Panc1 (cell line): Measurements from ENCODE around the gene CASP14. TPM values are rescaled to one million over a fixed set of nuclear protein-coding genes. Genes with fewer than 3 reads are reported as not detected.
"Not testable (repeated sequence)": the region's sequence is repeated elsewhere in the genome, so short reads cannot be mapped to it uniquely, and the experiment has no call there.

ENCODE experiments used
- ATAC-seq: fragments of 200-7000 bp; cut with Tn5 transposase; 2 replicates; pipeline ENCODE4 v1.9.1; 2020; ENCODE audit warnings: mild to moderate bottlenecking, moderate library complexity
- BruUV-seq: library from RNA; stranded (reverse); fragments of 400-500 nt; replicated peaks from 2 replicates; lab custom pipeline; 2021; lab: Mats Ljungman, UMichigan
- CTCF ChIA-PET: fragments of 300-600 bp; sonication (Branson Sonifier 250); formaldehyde crosslinking; loops from one replicate; lab custom pipeline; 2022; ENCODE audit warnings: antibody characterized with exemption; lab: Charles Lee
- POLR2A ChIA-PET: fragments of 300-600 bp; sonication (Branson Sonifier 250); formaldehyde crosslinking; loops from one replicate; lab custom pipeline; 2022; ENCODE audit warnings: antibody characterized with exemption; lab: Charles Lee
- DNase-seq: peaks from one replicate; pipeline ENCODE4 v3.0.0-alpha.2; 2010; ENCODE audit warnings: low read depth, low spot score
- H3K27ac ChIP-seq: 2 replicates; pipeline ENCODE4 v1.5.1; 2011; ENCODE audit warnings: mild to moderate bottlenecking, low read length, inconsistent platforms
- H3K27me3 ChIP-seq: fragments of 200-500 bp; sonication (Bioruptor generic); 2 replicates; pipeline ENCODE4 v1.6.0; 2014; ENCODE audit warnings: low read length, inconsistent platforms; ENCODE audit not compliant: control insufficient read depth, insufficient read depth
- H3K36me3 ChIP-seq: fragments of 200-500 bp; sonication (Bioruptor generic); 2 replicates; pipeline ENCODE4 v1.5.1; 2014; ENCODE audit warnings: inconsistent platforms, mild to moderate bottlenecking, low read length, moderate library complexity; ENCODE audit not compliant: control insufficient read depth, insufficient read depth
- H3K4me1 ChIP-seq: 2 replicates; pipeline ENCODE4 v1.5.1; 2011; ENCODE audit warnings: inconsistent platforms, mild to moderate bottlenecking, low read length, moderate library complexity; ENCODE audit not compliant: control insufficient read depth, insufficient read depth
- H3K4me3 ChIP-seq, 2 experiments: 2 replicates each; pipeline ENCODE4 v1.5.1; 2011 to 2012; ENCODE audit warnings: low read depth in 2 of 2, low read length in 2 of 2, mild to moderate bottlenecking in 2 of 2, inconsistent platforms in 1 of 2, moderate library complexity in 1 of 2
- H3K9me3 ChIP-seq: fragments of 200-500 bp; sonication (Bioruptor generic); 2 replicates; pipeline ENCODE4 v1.5.1; 2014; ENCODE audit warnings: low read depth, mild to moderate bottlenecking, inconsistent platforms, low read length, moderate library complexity; ENCODE audit not compliant: control insufficient read depth, insufficient read depth
- CTCF ChIP-seq: fragments of 450-650 bp; IDR thresholded peaks from 2 replicates; pipeline ENCODE4 v1.5.1; 2017; ENCODE audit warnings: mild to moderate bottlenecking
- POLR2AphosphoS5 ChIP-seq: IDR thresholded peaks from 2 replicates; pipeline ENCODE4 v1.6.1; 2012; ENCODE audit warnings: mild to moderate bottlenecking, low read depth, low read length, moderate library complexity
- REST ChIP-seq, 2 experiments: IDR thresholded peaks; 2 replicates each; pipeline ENCODE4 v1.6.1; 2011 to 2012; ENCODE audit warnings: low read depth in 2 of 2, control low read depth in 1 of 2, low read length in 1 of 2, mild to moderate bottlenecking in 1 of 2, moderate library complexity in 1 of 2; ENCODE audit not compliant: insufficient read depth in 1 of 2
- SIN3A ChIP-seq: IDR thresholded peaks from 2 replicates; pipeline ENCODE4 v1.6.1; 2012; ENCODE audit warnings: low read depth, mild to moderate bottlenecking, low read length, moderate library complexity, borderline replicate concordance; ENCODE audit not compliant: insufficient read depth
- TCF7L2 ChIP-seq: IDR thresholded peaks from 2 replicates; pipeline ENCODE4 v1.6.1; 2011; ENCODE audit warnings: mild to moderate bottlenecking, low read depth, low read length, inconsistent platforms
- in situ Hi-C: cut with HindIII; loops from 2 replicates; pipeline ENCODE4 v1.10.0; 2016; ENCODE audit warnings: low sequenced_read_pairs, low pct_unique_long_range_greater_than_20kb
- intact Hi-C: fragments of 100-400 bp; cut with micrococcal nuclease; formaldehyde crosslinking; loops from one replicate; pipeline ENCODE4 v1.10.0; 2022; ENCODE audit not compliant: unreplicated experiment
- total RNA-seq: library from RNA; stranded (reverse); gene quantifications from one replicate; pipeline ENCODE4 v1.2.1, GENCODE V29; 2021; ENCODE audit not compliant: unreplicated experiment

The CASP14 gene
- total RNA-seq, 1 experiment from 2014 or later, result not detected

DNA sequence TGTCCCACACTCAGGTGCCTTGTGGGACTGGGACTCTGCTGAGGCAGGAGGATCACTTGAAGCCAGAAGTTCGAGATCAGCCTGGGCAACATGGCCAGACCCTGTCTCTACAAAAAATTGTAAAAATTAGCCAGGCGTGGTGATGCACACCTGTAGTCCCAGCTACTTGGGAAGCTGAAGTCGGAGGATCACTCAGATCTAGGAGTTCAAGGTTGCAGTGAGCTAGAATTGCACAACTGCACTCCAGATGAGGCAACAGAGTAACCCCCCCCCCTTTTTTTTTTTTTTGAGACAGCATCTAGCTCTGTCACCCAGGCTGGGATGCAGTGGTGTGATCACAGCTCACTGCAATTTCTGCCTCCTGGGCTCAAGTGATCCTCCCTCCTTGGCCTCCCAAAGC lies 46.9 kb downstream of the CASP14 start:
- Histone ChIP-seq H3K4me1 (no peaks in the 10 kb centered on the region), H3K4me3 (no peak overlapping the region), H3K36me3 (no peaks in the 10 kb centered on the region), H3K9me3 (no peaks in the 10 kb centered on the region), H3K27me3 (no peaks in the 10 kb centered on the region), H3K27ac (no peak overlapping the region)
- TF ChIP-seq REST (IDR thresholded peaks at IDR 0.05; ENCODE audit: insufficient read depth in 1 of 2, low read depth in 2 of 2, low read length in 1 of 2) (no peak), CTCF (no peak), SIN3A (no peak), TCF7L2 (no peak), POLR2AphosphoS5 (no peak)
- intact Hi-C loops, result no loop called here
- BruUV-seq, result no TSS peak
- in situ Hi-C loops, result no loop called here
- ATAC-seq (no peak), DNase-seq (no peak)
- CTCF ChIA-PET, result interaction anchor here (0.6 kb wide), 1 partner anchor 53 kb away, joined by 11 read pairs; no protein-coding TSS in a partner anchor
- POLR2A ChIA-PET, result no interaction called here

DNA sequence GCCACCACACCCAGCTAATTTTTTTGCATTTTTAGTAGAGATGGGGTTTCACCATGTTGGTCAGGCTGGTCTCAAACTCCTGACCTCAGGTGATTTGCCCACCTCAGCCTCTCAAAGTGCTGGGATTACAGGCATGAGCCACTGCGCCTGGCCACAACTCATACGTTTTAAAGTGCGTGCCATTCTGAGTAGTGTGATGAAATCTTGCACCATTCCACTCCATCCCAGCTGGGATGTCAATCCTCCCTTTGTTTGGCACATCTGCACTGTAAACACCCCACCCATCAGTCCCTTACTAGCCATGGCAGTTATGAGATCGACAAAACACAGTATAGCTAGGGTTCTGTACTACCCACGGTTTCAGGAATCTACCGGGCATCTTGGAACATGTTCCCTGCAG lies 48.7 kb downstream of the CASP14 start:
- H3K4me1 ChIP-seq, intact Hi-C loops, in situ Hi-C loops, H3K9me3 ChIP-seq, H3K36me3 ChIP-seq, ATAC-seq, H3K4me3 ChIP-seq, DNase-seq, POLR2A ChIA-PET, BruUV-seq, CTCF ChIA-PET, H3K27me3 ChIP-seq, H3K27ac ChIP-seq: not testable (repeated sequence)

DNA sequence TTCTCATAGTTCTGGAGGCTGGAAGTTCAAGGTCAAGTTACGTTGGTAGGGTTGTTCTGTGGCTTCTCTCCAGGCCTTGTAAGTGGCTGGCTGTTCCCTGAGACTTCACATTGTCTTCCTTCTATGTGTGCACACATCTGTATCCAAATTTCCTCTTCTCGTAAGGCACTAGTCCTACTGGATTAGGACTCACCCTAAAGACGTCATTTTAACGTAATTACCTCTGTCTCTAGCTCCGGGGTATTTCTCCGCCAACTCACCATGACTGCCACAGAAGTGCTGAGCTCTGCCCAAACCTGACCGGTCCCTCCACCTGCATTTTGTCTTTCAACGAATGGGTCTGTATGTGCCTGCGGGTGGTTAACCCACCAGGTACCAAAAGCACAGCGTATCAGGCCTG lies 49.2 kb downstream of the CASP14 start:
- no TSS peak for BruUV-seq
- DNase-seq, result no peak
- no peaks in the 10 kb centered on the region for H3K27me3 ChIP-seq
- intact Hi-C loops, result no loop called here
- in situ Hi-C loops, result no loop called here
- no peaks in the 10 kb centered on the region for H3K4me1 ChIP-seq
- ATAC-seq, result no peak
- no peak overlapping the region for H3K4me3 ChIP-seq
- CTCF ChIA-PET, result no interaction called here
- no peak for TF ChIP-seq CTCF
- no peak for TF ChIP-seq TCF7L2
- no peak for TF ChIP-seq REST (IDR thresholded peaks at IDR 0.05; ENCODE audit: insufficient read depth in 1 of 2, low read depth in 2 of 2, low read length in 1 of 2)
- no peak for TF ChIP-seq POLR2AphosphoS5
- no peak for TF ChIP-seq SIN3A
- H3K36me3 ChIP-seq, result no peaks in the 10 kb centered on the region
- H3K27ac ChIP-seq, result no peak overlapping the region
- H3K9me3 ChIP-seq, result peaks cover 2% of the 10 kb centered on the region; the same call in 1 of the 2 replicates
- POLR2A ChIA-PET, result no interaction called here
